ENCODE measurements around the gene SLAMF6. TPM values are rescaled to one million over a fixed set of nuclear protein-coding genes. Genes with fewer than 3 reads are reported as not detected.
"Not testable (repeated sequence)": the region's sequence is repeated elsewhere in the genome, so short reads cannot be mapped to it uniquely, and the experiment has no call there.

SLAMF6 gene
- total RNA-seq, 1 donor from 2014 or later, result 1.2 TPM

GRCh38 chr1:160515908-160516307 is 7.1 kb downstream of the SLAMF6 start:
- not testable (repeated sequence) for DNase-seq (ENCODE audit: low spot score)

GRCh38 chr1:160504651-160505050 is 18.4 kb downstream of the SLAMF6 start:
- DNase-seq (ENCODE audit: low spot score), result no peak

- no peak for DNase-seq (ENCODE audit: low spot score)
These were observed 20.0 kb downstream of the SLAMF6 start for GRCh38 chr1:160503087-160503486.

GRCh38 chr1:160500321-160500990 is 22.6 kb downstream of the SLAMF6 start:
- no peak for DNase-seq (ENCODE audit: low spot score)

- DNase-seq (ENCODE audit: low spot score), result no peak
These were observed 23.4 kb downstream of the SLAMF6 start for GRCh38 chr1:160499631-160500030.

- not testable (repeated sequence) for DNase-seq (ENCODE audit: low spot score)
These were observed 24.6 kb downstream of the SLAMF6 start for GRCh38 chr1:160498301-160499065.

- DNase-seq (ENCODE audit: low spot score), result no peak
These were observed 26.7 kb downstream of the SLAMF6 start for GRCh38 chr1:160496334-160496733.

- DNase-seq (ENCODE audit: low spot score), result no peak
These were observed 28.4 kb downstream of the SLAMF6 start for GRCh38 chr1:160494620-160495019.

GRCh38 chr1:160492617-160493016 is 30.4 kb downstream of the SLAMF6 start:
- DNase-seq (ENCODE audit: low spot score), result no peak

- no peak for DNase-seq (ENCODE audit: low spot score)
These were observed 31.1 kb downstream of the SLAMF6 start for GRCh38 chr1:160491981-160492380.

- no peak for DNase-seq (ENCODE audit: low spot score)
These were observed 32.0 kb downstream of the SLAMF6 start for GRCh38 chr1:160491017-160491416.

- no peak for DNase-seq (ENCODE audit: low spot score)
These were observed 33.4 kb downstream of the SLAMF6 start for GRCh38 chr1:160489513-160490261.

- DNase-seq (ENCODE audit: low spot score), result no peak
These were observed 34.6 kb downstream of the SLAMF6 start for GRCh38 chr1:160488347-160489058.

GRCh38 chr1:160486453-160486852 is 36.6 kb downstream of the SLAMF6 start:
- DNase-seq (ENCODE audit: low spot score), result no peak

GRCh38 chr1:160483505-160484185 is 39.4 kb downstream of the SLAMF6 start:
- no peak for DNase-seq (ENCODE audit: low spot score)

GRCh38 chr1:160481979-160482596 is 41.0 kb downstream of the SLAMF6 start:
- no peak for DNase-seq (ENCODE audit: low spot score)

- DNase-seq (ENCODE audit: low spot score), result not testable (repeated sequence)
These were observed 42.3 kb downstream of the SLAMF6 start for GRCh38 chr1:160480781-160481180.

GRCh38 chr1:160479091-160479490 is 44.0 kb downstream of the SLAMF6 start:
- not testable (repeated sequence) for DNase-seq (ENCODE audit: low spot score)

GRCh38 chr1:160474392-160475242 is 48.4 kb downstream of the SLAMF6 start:
- no peak for DNase-seq (ENCODE audit: low spot score)

All from mesenteric fat pad (tissue), 1 donor.